HFFc6 (cell line): ENCODE data around the gene PKD1. TPM values are rescaled to one million over a fixed set of nuclear protein-coding genes. Genes with fewer than 3 reads are reported as not detected.

Experiments used
- DNase-seq: peaks from one replicate; pipeline ENCODE4 v3.0.0-alpha.2; 2018
- H3K27ac Mint-ChIP-seq: 2 replicates; pipeline ENCODE4 v1.8.0; 2020; ENCODE audit warnings: mild to moderate bottlenecking, mixed read lengths
- H3K27me3 Mint-ChIP-seq: 2 replicates; pipeline ENCODE4 v1.8.0; 2021; ENCODE audit warnings: mild to moderate bottlenecking, moderate library complexity, mixed read lengths; ENCODE audit not compliant: insufficient read depth
- H3K36me3 Mint-ChIP-seq: 2 replicates; pipeline ENCODE4 v1.8.0; 2021; ENCODE audit warnings: low read depth, mixed read lengths
- H3K4me1 Mint-ChIP-seq: 2 replicates; pipeline ENCODE4 v1.8.0; 2020; ENCODE audit warnings: low read depth, mixed read lengths
- H3K4me3 Mint-ChIP-seq: 2 replicates; pipeline ENCODE4 v1.8.0; 2020; ENCODE audit warnings: mild to moderate bottlenecking, moderate library complexity, mixed read lengths
- H3K9me3 Mint-ChIP-seq: 2 replicates; pipeline ENCODE4 v1.8.0; 2020; ENCODE audit warnings: mild to moderate bottlenecking, mixed read lengths
- total RNA-seq, 6 experiments: library from RNA; stranded (reverse); fragmentation: NEBNext Ultra II Directional; extraction: Animal tissue kit (Norgen Biotek cat#: 25700); gene quantifications; 2 replicates in 1 of 6; 3 replicates in 5 of 6; pipeline ENCODE4 v1.2.3, GENCODE V29; 2021
- TF ChIP-seq, protein P1 (sequence below): fragments of 200-600 bp; sonication (generic); IDR thresholded peaks from 2 replicates; pipeline ENCODE4 v1.5.0; 2021; ENCODE audit warnings: antibody characterized with exemption, mild to moderate bottlenecking

PKD1 gene
- total RNA-seq, 6 experiments from 2014 or later = 77.9 to 118 (median 82.5) TPM

DNA sequence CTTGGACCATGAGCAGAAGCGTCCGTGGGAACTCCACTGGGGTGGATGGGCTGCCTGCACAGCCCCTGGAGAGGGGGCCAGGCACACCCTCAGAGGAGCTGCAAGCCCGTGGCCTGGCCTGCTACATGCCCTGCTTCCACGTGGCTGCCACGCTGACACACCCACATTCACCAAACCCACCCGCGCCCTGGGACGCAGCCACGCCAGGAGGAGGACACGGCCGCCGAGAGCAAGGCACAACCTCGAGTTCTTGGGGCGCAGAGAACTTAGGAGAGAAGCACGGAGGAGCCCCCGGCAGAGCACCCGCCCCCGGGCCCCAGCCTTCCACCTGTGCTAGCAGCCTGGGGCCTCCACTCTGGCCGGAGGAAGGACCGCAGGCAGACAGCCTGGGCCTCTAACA lies 41.9 kb upstream of the PKD1 start:
- no peak overlapping the region for H3K4me3 Mint-ChIP-seq
- peaks cover 6% of the 10 kb centered on the region for H3K27me3 Mint-ChIP-seq
- H3K36me3 Mint-ChIP-seq = peaks cover 19% of the 10 kb centered on the region
- TF ChIP-seq, protein P1, sequence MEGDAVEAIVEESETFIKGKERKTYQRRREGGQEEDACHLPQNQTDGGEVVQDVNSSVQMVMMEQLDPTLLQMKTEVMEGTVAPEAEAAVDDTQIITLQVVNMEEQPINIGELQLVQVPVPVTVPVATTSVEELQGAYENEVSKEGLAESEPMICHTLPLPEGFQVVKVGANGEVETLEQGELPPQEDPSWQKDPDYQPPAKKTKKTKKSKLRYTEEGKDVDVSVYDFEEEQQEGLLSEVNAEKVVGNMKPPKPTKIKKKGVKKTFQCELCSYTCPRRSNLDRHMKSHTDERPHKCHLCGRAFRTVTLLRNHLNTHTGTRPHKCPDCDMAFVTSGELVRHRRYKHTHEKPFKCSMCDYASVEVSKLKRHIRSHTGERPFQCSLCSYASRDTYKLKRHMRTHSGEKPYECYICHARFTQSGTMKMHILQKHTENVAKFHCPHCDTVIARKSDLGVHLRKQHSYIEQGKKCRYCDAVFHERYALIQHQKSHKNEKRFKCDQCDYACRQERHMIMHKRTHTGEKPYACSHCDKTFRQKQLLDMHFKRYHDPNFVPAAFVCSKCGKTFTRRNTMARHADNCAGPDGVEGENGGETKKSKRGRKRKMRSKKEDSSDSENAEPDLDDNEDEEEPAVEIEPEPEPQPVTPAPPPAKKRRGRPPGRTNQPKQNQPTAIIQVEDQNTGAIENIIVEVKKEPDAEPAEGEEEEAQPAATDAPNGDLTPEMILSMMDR = no peak
- no peak for DNase-seq
- H3K27ac Mint-ChIP-seq = no peak overlapping the region
- H3K4me1 Mint-ChIP-seq = no peaks in the 10 kb centered on the region
- no peaks in the 10 kb centered on the region for H3K9me3 Mint-ChIP-seq

DNA sequence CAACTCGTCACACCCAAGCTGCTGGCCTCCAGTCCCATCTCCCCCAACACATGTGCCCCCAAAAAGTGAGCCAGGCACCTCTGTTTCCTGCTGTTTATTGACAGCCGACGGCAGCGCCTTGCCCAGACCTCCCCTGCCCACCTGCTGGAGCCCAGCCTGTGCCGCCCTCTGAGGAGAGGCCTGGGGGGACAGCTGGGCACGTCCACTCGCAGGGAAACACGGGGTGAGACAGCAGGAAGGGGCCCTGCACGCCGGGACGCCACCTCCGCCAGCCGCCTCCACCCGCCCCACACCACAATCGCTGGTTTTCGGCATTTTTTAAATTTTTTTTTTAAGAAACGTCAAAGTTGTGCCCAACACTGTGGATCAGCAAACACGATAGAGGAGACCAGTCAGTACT lies 41.4 kb upstream of the PKD1 start:
- Mint-ChIP-seq H3K36me3 (peaks cover 14% of the 10 kb centered on the region), H3K4me1 (no peaks in the 10 kb centered on the region), H3K4me3 (no peak overlapping the region), H3K9me3 (no peaks in the 10 kb centered on the region), H3K27me3 (peaks cover 6% of the 10 kb centered on the region), H3K27ac (no peak overlapping the region)
- TF ChIP-seq, protein P1 = no peak
- no peak for DNase-seq

DNA sequence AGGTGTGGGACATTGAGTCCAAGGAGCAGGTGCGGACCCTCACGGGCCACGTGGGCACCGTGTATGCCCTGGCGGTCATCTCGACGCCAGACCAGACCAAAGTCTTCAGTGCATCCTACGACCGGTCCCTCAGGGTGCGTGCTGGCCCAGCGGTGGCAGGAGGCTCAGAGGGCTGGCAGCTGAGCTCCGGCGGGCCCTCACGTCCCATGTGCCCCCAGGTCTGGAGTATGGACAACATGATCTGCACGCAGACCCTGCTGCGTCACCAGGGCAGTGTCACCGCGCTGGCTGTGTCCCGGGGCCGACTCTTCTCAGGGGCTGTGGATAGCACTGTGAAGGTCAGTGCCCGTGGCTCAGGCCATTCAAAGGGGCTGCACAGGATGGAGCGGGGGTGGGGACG lies 40.3 kb upstream of the PKD1 start:
- H3K27ac Mint-ChIP-seq = no peak overlapping the region
- H3K4me3 Mint-ChIP-seq = no peak overlapping the region
- no peaks in the 10 kb centered on the region for H3K9me3 Mint-ChIP-seq
- H3K36me3 Mint-ChIP-seq = peaks cover 9% of the 10 kb centered on the region
- peaks cover 6% of the 10 kb centered on the region for H3K27me3 Mint-ChIP-seq
- no peak for DNase-seq
- TF ChIP-seq, protein P1 = no peak
- H3K4me1 Mint-ChIP-seq = no peaks in the 10 kb centered on the region

DNA sequence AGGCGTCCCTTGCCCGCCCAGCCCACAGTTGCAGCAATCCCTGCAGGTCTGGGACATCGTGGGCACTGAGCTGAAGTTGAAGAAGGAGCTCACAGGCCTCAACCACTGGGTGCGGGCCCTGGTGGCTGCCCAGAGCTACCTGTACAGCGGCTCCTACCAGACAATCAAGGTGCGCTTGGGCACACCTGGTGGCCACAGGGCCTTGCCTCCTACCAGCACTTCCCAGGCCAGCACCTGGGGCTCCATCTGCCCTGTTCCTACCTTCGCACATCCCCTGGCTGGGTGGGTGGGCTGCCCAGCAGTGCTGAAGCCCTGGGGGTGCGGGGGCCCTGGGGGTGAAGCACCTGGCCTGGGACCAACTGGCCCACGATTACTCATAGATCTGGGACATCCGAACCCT lies 39.8 kb upstream of the PKD1 start:
- no peaks in the 10 kb centered on the region for H3K9me3 Mint-ChIP-seq
- no peak overlapping the region for H3K27ac Mint-ChIP-seq
- H3K4me1 Mint-ChIP-seq = no peaks in the 10 kb centered on the region
- peaks cover 6% of the 10 kb centered on the region for H3K27me3 Mint-ChIP-seq
- no peak for DNase-seq
- H3K4me3 Mint-ChIP-seq = no peak overlapping the region
- TF ChIP-seq, protein P1 = no peak
- H3K36me3 Mint-ChIP-seq = peaks cover 9% of the 10 kb centered on the region

DNA sequence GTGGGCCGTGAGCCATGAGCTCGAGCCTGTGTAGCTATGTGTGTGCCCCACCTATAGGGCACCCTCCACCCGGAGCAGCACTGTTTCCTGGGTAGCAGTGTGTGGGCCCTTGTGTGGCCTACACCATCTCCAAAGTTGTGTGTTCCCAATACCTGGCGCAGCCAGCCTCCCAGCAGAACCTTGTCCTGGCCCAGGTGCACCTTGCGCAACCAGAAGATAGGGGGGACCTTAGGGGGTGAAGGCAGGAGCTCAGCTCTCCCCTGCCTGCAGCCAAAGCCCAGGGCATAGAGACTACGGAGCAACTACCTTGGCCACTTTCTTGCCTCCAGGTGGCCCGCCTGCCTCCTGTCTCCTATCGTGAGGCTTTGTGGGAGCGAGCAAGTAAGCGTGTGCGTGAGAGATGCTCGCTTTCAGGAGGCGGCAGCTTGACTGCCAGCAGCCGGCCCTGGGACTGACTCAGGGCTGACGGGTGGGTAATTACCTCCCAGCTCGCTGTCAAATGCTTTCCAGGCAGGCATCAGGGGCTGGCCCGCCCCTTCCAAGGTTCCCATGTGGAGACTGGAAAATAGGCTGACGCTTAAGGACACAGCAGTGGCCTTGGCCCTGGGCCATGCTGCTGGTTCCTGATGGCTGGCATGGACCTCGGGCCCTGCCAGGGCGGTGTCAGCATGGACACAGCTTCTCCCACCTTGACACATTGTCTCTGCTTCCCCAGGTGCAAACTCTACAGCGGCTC lies 38.9 kb upstream of the PKD1 start:
- peaks cover 6% of the 10 kb centered on the region for H3K27me3 Mint-ChIP-seq
- no peaks in the 10 kb centered on the region for H3K9me3 Mint-ChIP-seq
- H3K4me1 Mint-ChIP-seq = no peaks in the 10 kb centered on the region
- H3K36me3 Mint-ChIP-seq = peaks cover 9% of the 10 kb centered on the region
- no peak overlapping the region for H3K4me3 Mint-ChIP-seq
- no peak overlapping the region for H3K27ac Mint-ChIP-seq
- TF ChIP-seq, protein P1 = no peak
- DNase-seq = no peak
